Measurements from ENCODE around the gene SLC6A6. TPM values are rescaled to one million over a fixed set of nuclear protein-coding genes. Genes with fewer than 3 reads are reported as not detected.
A peak's percentile ranks its signal among the peaks of the same experiment; 100 is the strongest.
"Not testable (repeated sequence)": the region's sequence is repeated elsewhere in the genome, so short reads cannot be mapped to it uniquely, and the experiment has no call there.

The SLC6A6 gene
- total and polyA plus RNA-seq, 8 donors, result 2.1 to 11.6 (median 3.4) TPM

DNA sequence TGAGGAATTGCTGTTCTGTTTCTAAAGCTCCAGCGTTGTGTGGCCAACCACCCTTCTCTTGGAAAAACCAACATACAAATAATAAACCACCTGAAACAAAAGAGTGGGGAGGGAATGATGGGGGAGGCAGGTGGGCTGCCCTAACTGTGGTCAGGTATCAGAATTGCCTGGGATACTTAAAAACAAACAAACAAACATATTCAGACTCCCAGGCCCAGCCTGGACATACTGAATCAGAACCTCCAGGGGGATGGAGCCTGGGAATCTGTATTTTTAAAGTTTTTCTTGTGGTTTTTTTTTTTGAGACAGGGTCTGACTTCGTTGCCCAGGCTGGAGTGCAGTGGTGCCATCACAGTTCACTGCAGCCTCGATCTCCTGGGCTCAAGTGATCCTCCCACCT, 4.4 kb downstream of the SLC6A6 start:
- no peak overlapping the region for H3K4me3 ChIP-seq
- H3K36me3 ChIP-seq, result no peaks in the 10 kb centered on the region
- peaks cover 0 to 4% (median 0%) of the 10 kb centered on the region in 4 donors for H3K27me3 ChIP-seq
- DNase-seq (no peak), ATAC-seq (no peak), FAIRE-seq (no peak)
- intact Hi-C loops (cut with DNase I), result no loop called here
- TF ChIP-seq, protein P1, sequence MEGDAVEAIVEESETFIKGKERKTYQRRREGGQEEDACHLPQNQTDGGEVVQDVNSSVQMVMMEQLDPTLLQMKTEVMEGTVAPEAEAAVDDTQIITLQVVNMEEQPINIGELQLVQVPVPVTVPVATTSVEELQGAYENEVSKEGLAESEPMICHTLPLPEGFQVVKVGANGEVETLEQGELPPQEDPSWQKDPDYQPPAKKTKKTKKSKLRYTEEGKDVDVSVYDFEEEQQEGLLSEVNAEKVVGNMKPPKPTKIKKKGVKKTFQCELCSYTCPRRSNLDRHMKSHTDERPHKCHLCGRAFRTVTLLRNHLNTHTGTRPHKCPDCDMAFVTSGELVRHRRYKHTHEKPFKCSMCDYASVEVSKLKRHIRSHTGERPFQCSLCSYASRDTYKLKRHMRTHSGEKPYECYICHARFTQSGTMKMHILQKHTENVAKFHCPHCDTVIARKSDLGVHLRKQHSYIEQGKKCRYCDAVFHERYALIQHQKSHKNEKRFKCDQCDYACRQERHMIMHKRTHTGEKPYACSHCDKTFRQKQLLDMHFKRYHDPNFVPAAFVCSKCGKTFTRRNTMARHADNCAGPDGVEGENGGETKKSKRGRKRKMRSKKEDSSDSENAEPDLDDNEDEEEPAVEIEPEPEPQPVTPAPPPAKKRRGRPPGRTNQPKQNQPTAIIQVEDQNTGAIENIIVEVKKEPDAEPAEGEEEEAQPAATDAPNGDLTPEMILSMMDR (IDR thresholded peaks at IDR 0.05), result no peak
- 66 to 68% methylated on average over 3 of the region's 3 CpGs for WGBS, 2 donors
- H3K27ac ChIP-seq, result no peak overlapping the region
- H3K9me3 ChIP-seq, result no peaks in the 10 kb centered on the region
- H3K4me1 ChIP-seq, result peaks cover 0 to 2% (median 0%) of the 10 kb centered on the region in 3 donors

DNA sequence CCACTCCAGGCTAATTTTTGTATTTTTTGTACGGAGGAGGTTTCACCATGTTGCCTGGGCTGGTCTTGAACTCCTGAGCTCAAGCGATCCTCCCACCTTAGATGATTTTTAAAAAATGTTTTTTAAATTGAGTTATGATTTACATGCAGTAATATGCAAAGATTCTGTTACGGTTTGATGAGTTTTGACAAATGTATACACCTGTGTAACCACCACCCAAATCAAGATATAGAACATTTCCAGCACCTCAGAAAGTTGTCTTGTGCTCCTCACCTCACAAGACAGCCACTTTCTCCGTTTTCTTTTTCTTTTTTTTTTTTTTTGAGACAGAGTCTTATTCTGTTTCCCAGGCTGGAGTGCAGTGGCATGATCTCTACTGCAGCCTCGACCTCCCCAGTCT, 4.8 kb downstream of the SLC6A6 start:
- TF ChIP-seq, protein P1 (IDR thresholded peaks at IDR 0.05), result no peak
- Histone ChIP-seq H3K9me3 (no peaks in the 10 kb centered on the region), H3K27me3 (peaks cover 0 to 4% (median 0%) of the 10 kb centered on the region in 4 donors), H3K36me3 (no peaks in the 10 kb centered on the region), H3K4me1 (no peaks in the 10 kb centered on the region), H3K4me3 (no peak overlapping the region), H3K27ac (no peak overlapping the region)
- intact Hi-C loops (cut with DNase I), result no loop called here
- 80 to 88% methylated on average over 5 of the region's 5 CpGs for WGBS, 2 donors
- FAIRE-seq (no peak), DNase-seq (no peak), ATAC-seq (no peak)

DNA sequence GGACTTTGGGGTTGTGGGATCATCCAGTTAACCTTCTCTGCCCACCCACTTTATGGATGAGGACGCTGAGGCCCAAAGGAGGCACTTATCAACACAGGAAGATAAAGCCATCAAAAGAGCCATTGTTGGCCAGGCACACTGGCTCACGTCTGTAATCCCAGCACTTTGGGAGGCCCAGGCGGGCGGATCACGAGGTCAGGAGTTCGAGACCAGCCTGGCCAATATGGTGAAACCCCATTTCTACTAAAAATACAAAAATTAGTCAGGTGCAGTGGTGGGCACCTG, 7.3 kb downstream of the SLC6A6 start:
- WGBS, 2 donors, result 71 to 90% methylated on average over 6 of the region's 6 CpGs

DNA sequence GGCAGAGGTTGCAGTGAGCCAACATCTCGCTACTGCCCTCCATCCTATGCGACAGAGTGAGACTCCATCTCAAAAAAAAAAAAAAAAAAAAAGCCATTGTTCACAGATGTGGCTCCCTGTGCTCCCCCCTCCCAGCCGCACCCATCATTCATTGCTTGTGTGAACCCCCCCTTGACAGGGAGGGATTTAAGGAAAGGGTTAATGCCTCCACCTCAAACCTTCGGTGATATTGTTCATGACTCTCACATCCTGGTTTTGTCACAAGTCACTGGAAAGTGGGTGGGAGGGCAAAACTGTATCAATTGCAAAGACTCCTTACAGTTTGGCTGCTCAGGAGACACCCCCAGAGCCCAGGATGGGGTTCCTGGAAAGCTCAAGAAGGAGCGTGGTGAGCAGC, 7.7 kb downstream of the SLC6A6 start:
- no peaks in the 10 kb centered on the region for H3K36me3 ChIP-seq
- H3K27me3 ChIP-seq, result no peaks in the 10 kb centered on the region
- 83 to 84% methylated on average over 5 of the region's 5 CpGs for WGBS, 2 donors
- no peaks in the 10 kb centered on the region for H3K4me1 ChIP-seq
- H3K4me3 ChIP-seq, result no peak overlapping the region
- TF ChIP-seq, protein P1 (IDR thresholded peaks at IDR 0.05), result no peak
- intact Hi-C loops (cut with DNase I), result no loop called here
- no peaks in the 10 kb centered on the region for H3K9me3 ChIP-seq
- FAIRE-seq (no peak), ATAC-seq (no peak), DNase-seq (no peak)
- no peak overlapping the region for H3K27ac ChIP-seq

More for the DNA sequence above, 7.3 kb downstream of the SLC6A6 start:
- DNase-seq; H3K4me1 ChIP-seq; H3K27me3 ChIP-seq; ATAC-seq; FAIRE-seq; H3K4me3 ChIP-seq; H3K27ac ChIP-seq; H3K9me3 ChIP-seq; H3K36me3 ChIP-seq; intact Hi-C loops (cut with DNase I): not testable (repeated sequence)

DNA sequence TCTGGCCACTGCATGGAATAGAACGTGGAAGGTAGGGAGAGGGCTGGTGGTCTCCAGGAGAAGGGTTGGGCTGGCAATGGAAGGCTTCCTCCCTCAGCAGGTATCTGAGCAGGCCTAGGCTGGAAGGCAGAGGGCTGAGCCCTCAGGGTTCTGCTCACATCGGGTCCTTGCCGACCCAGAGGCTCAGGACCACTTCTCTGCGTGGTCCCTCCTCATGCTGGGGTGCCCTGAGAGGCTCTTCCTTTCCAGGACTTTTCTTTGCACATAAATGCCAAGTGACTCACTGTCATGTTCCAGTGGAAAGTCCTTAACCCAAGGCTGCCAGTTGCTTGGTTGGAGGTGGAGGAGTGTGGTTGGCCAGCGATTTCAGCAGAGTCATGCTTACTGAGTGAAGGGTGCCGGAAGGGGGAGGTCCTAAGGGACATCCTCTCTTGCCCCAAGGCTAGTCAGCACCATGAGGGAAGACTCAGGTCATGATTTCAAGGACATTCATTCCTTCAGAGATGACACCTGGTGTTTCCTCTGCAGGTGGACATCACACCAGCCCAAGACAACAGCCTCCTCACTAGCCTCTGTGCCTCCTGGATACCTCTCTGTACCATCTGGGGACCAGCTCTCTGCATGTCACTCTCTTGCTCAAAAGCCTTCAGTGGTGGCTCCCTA, 8.2 kb downstream of the SLC6A6 start:
- Histone ChIP-seq H3K9me3 (no peaks in the 10 kb centered on the region), H3K27me3 (no peaks in the 10 kb centered on the region), H3K4me1 (no peaks in the 10 kb centered on the region), H3K36me3 (no peaks in the 10 kb centered on the region), H3K4me3 (no peak overlapping the region), H3K27ac (no peak overlapping the region)
- ATAC-seq (peak in 3 of 4 donors; percentile 51 to 74 (median 71)), DNase-seq (no peak), FAIRE-seq (no peak)
- TF ChIP-seq, protein P1 (IDR thresholded peaks at IDR 0.05), result no peak
- 78 to 85% methylated on average over 6 of the region's 6 CpGs for WGBS, 2 donors
- intact Hi-C loops (cut with DNase I), result no loop called here

Measured in pancreas (tissue), 10 donors.